ENCODE data around the gene COL4A1.

The COL4A1 gene

GRCh38 chr13:110170882-110171281 lies 136.1 kb downstream of the COL4A1 start:
- no peak for DNase-seq (ENCODE audit: low read depth in 2 of 2, low spot score in 1 of 2)

- no peak for DNase-seq (ENCODE audit: low read depth in 2 of 2, low spot score in 1 of 2)
Observed at GRCh38 chr13:110170020-110170790, 136.8 kb downstream of the COL4A1 start.

GRCh38 chr13:110168999-110169933 lies 137.7 kb downstream of the COL4A1 start:
- DNase-seq (ENCODE audit: low read depth in 2 of 2, low spot score in 1 of 2): no peak

- DNase-seq (ENCODE audit: low read depth in 2 of 2, low spot score in 1 of 2): no peak
Observed at GRCh38 chr13:110166598-110166997, 140.4 kb downstream of the COL4A1 start.

- DNase-seq (ENCODE audit: low read depth in 2 of 2, low spot score in 1 of 2): no peak
Observed at GRCh38 chr13:110164706-110165105, 142.3 kb downstream of the COL4A1 start.

GRCh38 chr13:110162866-110163658 lies 143.9 kb downstream of the COL4A1 start:
- no peak for DNase-seq (ENCODE audit: low read depth in 2 of 2, low spot score in 1 of 2)

GRCh38 chr13:110162053-110162452 lies 144.9 kb downstream of the COL4A1 start:
- no peak for DNase-seq (ENCODE audit: low read depth in 2 of 2, low spot score in 1 of 2)

GRCh38 chr13:110161112-110161882 lies 145.7 kb downstream of the COL4A1 start:
- no peak for DNase-seq (ENCODE audit: low read depth in 2 of 2, low spot score in 1 of 2)

- DNase-seq (ENCODE audit: low read depth in 2 of 2, low spot score in 1 of 2): no peak
Observed at GRCh38 chr13:110158226-110158625, 148.7 kb downstream of the COL4A1 start.

GRCh38 chr13:110157718-110158117 lies 149.2 kb downstream of the COL4A1 start:
- DNase-seq (ENCODE audit: low read depth in 2 of 2, low spot score in 1 of 2): no peak

GRCh38 chr13:110156301-110157049 lies 150.5 kb downstream of the COL4A1 start:
- DNase-seq (ENCODE audit: low read depth in 2 of 2, low spot score in 1 of 2): no peak

GRCh38 chr13:110155072-110155471 lies 151.9 kb downstream of the COL4A1 start:
- no peak for DNase-seq (ENCODE audit: low read depth in 2 of 2, low spot score in 1 of 2)

- no peak for DNase-seq (ENCODE audit: low read depth in 2 of 2, low spot score in 1 of 2)
Observed at GRCh38 chr13:110154410-110154933, 152.5 kb downstream of the COL4A1 start.

GRCh38 chr13:110152351-110152750 lies 154.6 kb downstream of the COL4A1 start:
- no peak for DNase-seq (ENCODE audit: low read depth in 2 of 2, low spot score in 1 of 2)

- DNase-seq (ENCODE audit: low read depth in 2 of 2, low spot score in 1 of 2): no peak
Observed at GRCh38 chr13:110151462-110151861, 155.5 kb downstream of the COL4A1 start.

GRCh38 chr13:110150384-110151101 lies 156.4 kb downstream of the COL4A1 start:
- no peak for DNase-seq (ENCODE audit: low read depth in 2 of 2, low spot score in 1 of 2)

GRCh38 chr13:110149036-110149435 lies 157.9 kb downstream of the COL4A1 start:
- no peak for DNase-seq (ENCODE audit: low read depth in 2 of 2, low spot score in 1 of 2)

- DNase-seq (ENCODE audit: low read depth in 2 of 2, low spot score in 1 of 2): no peak
Observed at GRCh38 chr13:110140099-110140498, 166.9 kb downstream of the COL4A1 start.

- no peak for DNase-seq (ENCODE audit: low read depth in 2 of 2, low spot score in 1 of 2)
Observed at GRCh38 chr13:110138700-110139036, 168.3 kb downstream of the COL4A1 start.
